ENCODE results near the gene DHFR. TPM values are rescaled to one million over a fixed set of nuclear protein-coding genes. Genes with fewer than 3 reads are reported as not detected.

The DHFR gene
- 43.2 to 71.1 TPM (median 49.6 TPM) in 5 replicates for total RNA-seq (2022; extraction: Qiagen RNA extraction; ENCODE audit: low read depth)

GRCh38 chr5:80654391-80655230 is at the start of gene DHFR, which contains the start of gene MSH3:
TSS of gene DHFR (minus strand) at chr5:80654983. CDS start at chr5:80654489, 494 bp downstream.
TSS of gene MSH3 (plus strand) at chr5:80654652. CDS start at chr5:80654728, 76 bp downstream.

Other genes starting within 250 kb of the DHFR start
- 11.4 to 15.9 TPM (median 14.9 TPM) in 5 replicates for gene ZFYVE16, start 246.9 kb downstream of the DHFR start, total RNA-seq (2022; extraction: Qiagen RNA extraction; ENCODE audit: low read depth)
- gene FAM151B, start 166.9 kb downstream of the DHFR start, total RNA-seq (2022; extraction: Qiagen RNA extraction; ENCODE audit: low read depth) = 1.2 to 2.3 TPM (median 1.9 TPM) in 5 replicates
- gene ANKRD34B, start 84.7 kb downstream of the DHFR start, total RNA-seq (2022; extraction: Qiagen RNA extraction; ENCODE audit: low read depth) = 0.06 to 0.31 TPM (median 0.25 TPM) in 4 of 5 replicates, not detected in the other
- gene MSH3, start 331 bp downstream of the DHFR start, total RNA-seq (2022; extraction: Qiagen RNA extraction; ENCODE audit: low read depth) = 5.8 to 8.2 TPM (median 8.0 TPM) in 5 replicates

Data from A549 treated with ZK216348 at 1 μM for 4 hours (cell line).